Anterior cingulate cortex (tissue), 58 donors: Measurements from ENCODE around the gene CPE.
"Not testable (repeated sequence)": the region's sequence is repeated elsewhere in the genome, so short reads cannot be mapped to it uniquely, and the experiment has no call there.

Experiments used
- DNase-seq, 58 donors: peaks; one replicate each; lab custom pipeline; 2025; lab: John Stamatoyannopoulos, UW

CPE gene

DNA sequence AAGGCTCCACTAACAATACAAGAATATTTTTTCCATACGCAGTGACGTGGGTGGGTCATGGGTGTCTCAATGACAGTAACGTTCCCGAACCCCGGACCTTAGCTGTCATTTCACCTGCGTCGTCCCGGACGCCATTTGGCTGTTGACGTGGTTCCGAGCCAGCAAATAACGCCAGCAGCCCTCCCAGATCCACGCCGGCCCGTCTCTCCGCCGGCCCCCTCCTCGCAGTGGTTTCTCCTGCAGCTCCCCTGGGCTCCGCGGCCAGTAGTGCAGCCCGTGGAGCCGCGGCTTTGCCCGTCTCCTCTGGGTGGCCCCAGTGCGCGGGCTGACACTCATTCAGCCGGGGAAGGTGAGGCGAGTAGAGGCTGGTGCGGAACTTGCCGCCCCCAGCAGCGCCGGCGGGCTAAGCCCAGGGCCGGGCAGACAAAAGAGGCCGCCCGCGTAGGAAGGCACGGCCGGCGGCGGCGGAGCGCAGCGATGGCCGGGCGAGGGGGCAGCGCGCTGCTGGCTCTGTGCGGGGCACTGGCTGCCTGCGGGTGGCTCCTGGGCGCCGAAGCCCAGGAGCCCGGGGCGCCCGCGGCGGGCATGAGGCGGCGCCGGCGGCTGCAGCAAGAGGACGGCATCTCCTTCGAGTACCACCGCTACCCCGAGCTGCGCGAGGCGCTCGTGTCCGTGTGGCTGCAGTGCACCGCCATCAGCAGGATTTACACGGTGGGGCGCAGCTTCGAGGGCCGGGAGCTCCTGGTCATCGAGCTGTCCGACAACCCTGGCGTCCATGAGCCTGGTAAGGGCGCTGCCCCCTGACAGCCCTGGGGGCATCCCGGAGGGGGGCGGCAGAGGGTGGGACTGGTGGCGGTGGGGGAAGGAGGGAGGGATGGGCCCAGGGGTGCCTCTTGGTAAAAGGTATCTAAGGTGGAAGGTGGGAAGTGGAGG is at the start of gene CPE:
CPE (plus strand) TSS at position 264 of the 933 bp plus-strand sequence; CDS start at position 478, 214 bp downstream.
- peak; percentile 22 to 92 (median 76) for DNase-seq

DNA sequence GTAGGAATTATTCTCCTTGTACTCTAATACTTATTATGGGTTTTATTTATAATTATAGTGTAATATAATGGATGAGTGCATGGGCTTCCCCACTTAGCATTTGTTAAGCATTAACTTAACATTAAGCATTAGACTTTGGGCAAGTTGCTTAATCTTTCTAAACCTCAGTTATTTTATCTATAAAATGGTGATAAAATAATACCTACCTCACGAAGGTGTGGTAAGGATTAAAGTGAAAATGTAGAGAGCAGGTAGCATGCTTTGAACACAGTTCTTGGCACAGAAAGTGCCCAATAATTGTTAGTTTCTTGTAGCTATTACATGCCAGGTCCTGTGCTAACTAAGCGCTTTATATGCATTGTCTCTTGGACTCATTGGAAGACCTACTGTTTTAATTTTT is 48.7 kb upstream of the CPE start:
- DNase-seq = no peak

DNA sequence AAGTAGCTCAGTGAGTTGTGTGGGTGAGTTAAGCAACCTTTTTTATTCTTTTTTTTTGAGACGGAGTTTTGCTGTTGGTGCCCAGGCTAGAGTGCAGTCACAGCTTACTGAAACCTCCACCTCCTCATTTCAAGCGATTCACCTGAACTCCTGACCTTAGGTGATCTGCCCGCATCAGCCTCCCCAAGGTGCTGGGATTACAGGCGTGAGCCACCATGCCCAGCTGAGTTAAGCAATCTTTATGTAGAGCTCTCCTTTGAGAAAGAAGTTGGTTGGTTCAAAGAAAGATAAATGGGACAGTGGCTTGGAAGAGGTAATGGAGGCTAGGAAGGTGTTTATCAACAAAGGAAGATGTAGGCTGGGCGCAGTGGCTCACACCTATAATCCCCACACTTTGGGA is 48.1 kb upstream of the CPE start:
- no peak for DNase-seq

- no peak for DNase-seq
These were observed 47.4 kb upstream of the CPE start for GRCh38 chr4:165331359-165331758.

DNA sequence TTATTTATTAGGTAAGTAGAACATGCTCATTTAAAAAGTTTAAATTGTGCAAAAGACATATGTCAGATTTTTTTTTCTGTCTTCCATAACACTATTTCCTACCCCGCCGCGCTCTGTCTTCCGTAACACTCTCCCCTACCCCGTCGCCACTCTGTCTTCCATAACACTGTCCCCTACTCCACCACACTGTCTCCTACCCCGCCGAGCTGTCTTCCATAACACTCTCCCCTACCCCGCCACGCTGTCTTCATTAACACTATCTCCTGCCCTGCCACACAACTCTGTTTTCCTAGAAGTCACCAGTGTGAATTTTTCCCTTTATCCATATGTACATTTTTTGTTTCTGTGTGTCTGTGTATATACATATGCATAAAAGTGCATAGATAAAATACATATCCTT is 47.0 kb upstream of the CPE start:
- DNase-seq = no peak

DNA sequence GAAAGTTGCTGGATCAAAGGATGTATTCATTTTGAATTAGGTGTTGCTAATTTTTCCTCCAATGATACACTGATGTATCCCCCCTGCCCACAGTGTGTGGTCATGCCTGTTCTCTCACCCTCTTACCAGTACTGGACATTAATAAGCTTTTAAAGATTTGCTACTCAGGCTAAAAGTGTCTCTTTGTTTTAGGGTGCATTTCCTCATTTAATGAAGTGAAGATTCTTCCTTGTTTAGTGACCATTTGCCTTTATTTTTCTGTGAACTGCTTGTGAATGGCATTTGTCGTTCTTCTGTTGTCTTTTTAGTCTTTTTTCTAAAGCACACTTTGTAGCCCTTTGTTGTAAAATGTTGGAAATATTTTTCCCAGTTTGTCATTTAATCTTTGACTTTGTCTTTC is 46.3 kb upstream of the CPE start:
- no peak for DNase-seq

- DNase-seq = no peak
These were observed 43.6 kb upstream of the CPE start for GRCh38 chr4:165335163-165335703.

DNA sequence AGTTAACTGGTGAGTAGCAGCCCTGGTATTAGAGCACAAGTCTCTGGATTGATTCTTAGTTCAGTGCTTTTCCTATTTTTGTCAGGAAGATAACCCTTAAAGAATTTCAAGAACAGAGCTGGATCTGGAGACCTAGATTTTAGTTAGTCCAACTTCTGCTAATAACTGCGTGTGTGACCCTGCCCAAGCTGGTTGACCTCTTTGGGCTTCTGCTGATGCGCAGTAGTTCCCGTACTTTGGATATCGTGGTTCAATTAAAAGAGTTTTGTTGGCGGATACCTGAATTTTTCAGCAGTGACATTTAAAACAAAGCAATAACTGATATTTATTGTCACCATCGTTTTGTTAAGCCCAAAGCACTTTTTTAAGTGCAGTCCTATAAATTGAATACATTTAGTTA is 42.1 kb upstream of the CPE start:
- no peak for DNase-seq

GRCh38 chr4:165342340-165342739 is 36.5 kb upstream of the CPE start:
- not testable (repeated sequence) for DNase-seq

GRCh38 chr4:165343353-165344191 is 35.2 kb upstream of the CPE start:
- DNase-seq = peak in 1 of 58 donors; percentile 6

DNA sequence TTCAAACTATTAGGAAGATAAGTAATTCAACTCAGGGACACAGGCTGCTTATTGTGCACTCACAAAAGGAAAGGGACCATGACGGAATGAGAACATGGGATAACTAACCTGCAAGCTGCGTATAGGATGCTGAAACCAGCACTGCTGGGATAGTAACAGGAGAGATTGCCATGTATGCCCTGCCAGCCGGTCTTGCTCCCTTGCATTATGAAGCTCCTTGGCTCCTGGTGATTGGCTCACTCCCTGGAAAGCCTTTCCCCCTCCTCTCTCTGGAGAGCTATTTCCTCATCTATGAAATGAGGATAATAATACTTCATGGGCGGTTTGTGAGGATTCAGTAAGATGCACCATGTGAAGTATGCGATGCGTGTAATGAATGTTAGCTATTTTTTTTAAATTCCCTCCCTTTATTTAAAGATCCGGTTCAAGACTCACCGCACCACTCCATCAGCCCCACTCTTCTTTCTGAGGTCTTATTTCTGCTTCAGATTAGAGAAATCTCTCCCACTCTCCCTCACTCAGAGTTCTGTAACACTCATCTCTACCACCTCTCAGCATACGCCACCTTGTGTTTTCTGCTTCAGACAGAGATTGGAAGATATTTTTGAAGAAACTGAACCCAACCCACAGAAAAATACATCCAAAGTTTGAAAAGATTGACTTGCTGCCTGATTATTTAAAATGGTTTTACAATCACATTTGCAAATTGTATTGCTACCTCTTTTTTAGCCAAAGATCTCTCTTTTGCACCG is 33.0 kb upstream of the CPE start:
- no peak for DNase-seq

- DNase-seq = peak in 1 of 58 donors; percentile 3
These were observed 30.9 kb upstream of the CPE start for GRCh38 chr4:165347647-165348569.

GRCh38 chr4:165351359-165352130 is 27.3 kb upstream of the CPE start:
- DNase-seq = no peak

DNA sequence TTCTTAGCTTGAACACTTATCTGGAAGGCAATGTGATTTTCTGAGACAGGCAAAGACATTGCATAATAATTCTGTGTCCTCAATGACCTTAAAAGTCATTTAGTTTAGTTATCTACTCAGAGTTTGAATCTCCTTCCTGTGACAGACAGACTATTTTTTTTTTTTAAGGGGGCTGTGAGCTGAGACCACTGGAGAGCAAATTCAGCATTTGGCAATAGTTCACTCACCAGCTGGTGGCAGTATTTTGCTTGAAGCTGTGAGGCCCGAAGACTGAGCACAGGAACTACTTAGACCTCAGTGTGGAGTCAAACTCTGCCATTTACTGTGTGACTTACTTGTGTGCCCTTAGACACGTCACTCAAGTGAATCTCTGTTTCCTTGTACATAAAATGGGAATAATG is 22.9 kb upstream of the CPE start:
- peak in 17 of 58 donors; percentile 1 to 40 (median 17) for DNase-seq

DNA sequence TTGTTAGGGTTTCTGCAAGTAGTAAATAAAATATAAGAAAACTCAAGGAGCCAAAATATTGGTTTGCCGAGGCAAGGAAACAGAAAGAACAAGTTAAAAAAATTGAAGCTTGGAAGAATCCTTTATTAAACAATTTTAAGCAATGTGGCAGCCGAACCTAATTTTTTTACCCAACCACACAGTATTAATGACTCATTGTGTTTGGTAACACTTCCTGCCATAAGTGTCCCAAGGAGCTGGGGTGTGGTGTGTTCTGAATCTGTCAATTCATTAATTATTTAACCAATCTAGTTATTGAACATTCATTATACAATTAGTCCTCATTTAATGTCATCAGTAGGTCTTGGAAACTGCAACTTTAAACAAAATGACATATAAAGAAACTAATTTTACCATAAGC is 19.3 kb upstream of the CPE start:
- no peak for DNase-seq

DNA sequence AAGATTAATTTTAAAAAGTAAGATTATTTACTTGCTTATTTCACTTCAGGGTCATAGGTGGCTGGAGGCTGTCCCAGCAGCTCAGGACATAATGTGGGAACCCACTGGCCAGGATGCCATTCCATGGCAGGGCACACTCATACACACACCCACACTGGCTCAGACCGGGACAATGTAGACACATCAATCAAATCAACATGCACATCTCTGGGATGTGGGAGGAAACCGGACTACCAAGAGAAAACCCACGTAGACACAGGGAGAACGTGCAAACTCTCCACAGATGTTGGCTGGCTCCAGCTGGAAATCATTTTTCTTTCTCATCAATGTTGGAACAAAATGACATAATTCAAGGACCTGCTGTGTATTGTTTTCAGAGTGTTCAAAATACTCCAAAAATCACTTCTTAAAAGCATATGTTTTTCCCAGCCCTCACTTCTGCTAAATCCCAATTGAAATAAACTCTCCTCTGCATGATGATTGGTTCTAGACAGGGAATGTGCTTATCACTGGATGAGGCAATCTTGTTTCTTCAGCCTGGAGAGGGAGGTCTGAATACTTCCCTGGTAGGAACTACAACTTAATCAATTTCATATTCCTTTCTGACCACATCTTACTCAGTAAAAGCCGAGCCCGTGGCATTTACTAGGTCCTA is 18.6 kb upstream of the CPE start:
- DNase-seq = no peak

GRCh38 chr4:165360985-165361670 is 17.7 kb upstream of the CPE start:
- DNase-seq = no peak
